GM12878 (cell line): Measurements from ENCODE around the gene RYR2.

Source experiments
- EZH2 ChIP-seq: IDR thresholded peaks from 2 replicates; pipeline ENCODE4 v1.6.1; 2012; ENCODE audit warnings: low read depth, mild to moderate bottlenecking, control low read depth, inconsistent platforms, low read length, borderline replicate concordance; ENCODE audit not compliant: control insufficient read depth
- HDAC2 ChIP-seq: fragments of 200-600 bp; sonication (generic); IDR thresholded peaks from 2 replicates; pipeline ENCODE4 v1.6.1; 2017
- SRF ChIP-seq, 2 experiments: IDR thresholded peaks; 2 replicates each; pipeline ENCODE4 v1.6.1; 2011; ENCODE audit warnings: low read depth in 2 of 2, low read length in 2 of 2, mild to moderate bottlenecking in 1 of 2, moderate library complexity in 1 of 2

GRCh38 chr1:237355022-237355421, 313.0 kb downstream of the RYR2 start:
- TF ChIP-seq SRF (IDR thresholded peaks at IDR 0.05; ENCODE audit: low read depth in 2 of 2, low read length in 2 of 2) (no peak), EZH2 (no peak), HDAC2 (no peak)
